WERI-Rb-1 (cell line): ENCODE data around the gene DCUN1D5.

Experiments
- DNase-seq: peaks from one replicate; pipeline ENCODE4 v3.0.0-alpha.2; 2020
- H3K27ac ChIP-seq: fragments of 250-450 bp; sonication (Bioruptor Pico); 2 replicates; pipeline ENCODE4 v1.5.1; 2020; ENCODE audit warnings: mild to moderate bottlenecking, moderate library complexity
- H3K27me3 ChIP-seq: fragments of 250-450 bp; sonication (Bioruptor Pico); 2 replicates; pipeline ENCODE4 v1.5.1; 2021; ENCODE audit warnings: mild to moderate bottlenecking, low read depth, moderate library complexity; ENCODE audit not compliant: insufficient read depth, severe bottlenecking
- H3K36me3 ChIP-seq: fragments of 250-450 bp; sonication (Bioruptor Pico); 2 replicates; pipeline ENCODE4 v1.5.1; 2020; ENCODE audit warnings: mild to moderate bottlenecking, moderate library complexity
- H3K4me3 ChIP-seq: 2 replicates; pipeline ENCODE4 v1.5.1; 2011; ENCODE audit warnings: low read depth, mild to moderate bottlenecking, control low read depth, low read length
- H3K9me3 ChIP-seq: fragments of 250-450 bp; sonication (Bioruptor Pico); 2 replicates; pipeline ENCODE4 v1.5.1; 2021; ENCODE audit warnings: mild to moderate bottlenecking, moderate library complexity; ENCODE audit not compliant: severe bottlenecking
- TF ChIP-seq, protein P1 (sequence below): IDR thresholded peaks from 2 replicates; pipeline ENCODE4 v1.5.1; 2011; ENCODE audit warnings: low read depth, mild to moderate bottlenecking, control low read depth, inconsistent platforms, low read length

The DCUN1D5 gene

DNA sequence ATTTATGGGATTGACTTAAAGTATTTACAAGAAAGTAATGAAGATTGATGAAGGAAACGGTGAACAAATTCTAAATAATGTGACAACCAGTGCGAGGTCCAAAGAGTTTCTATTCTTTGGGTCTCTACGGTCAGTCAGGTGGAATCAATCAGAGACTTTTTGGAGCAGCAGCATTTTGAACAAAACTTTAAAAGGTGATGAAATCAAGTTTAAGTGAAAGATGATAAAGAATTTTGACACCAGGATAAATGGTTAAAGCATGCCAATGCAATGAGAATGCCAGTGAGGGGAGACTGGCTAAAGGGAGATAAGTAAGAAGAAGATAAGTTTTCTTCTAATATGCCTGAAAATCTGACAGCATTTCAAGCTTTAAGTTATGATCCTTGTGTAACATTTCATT, 67.9 kb downstream of the DCUN1D5 start:
- no peaks in the 10 kb centered on the region for H3K36me3 ChIP-seq
- peaks cover 4% of the 10 kb centered on the region for H3K9me3 ChIP-seq
- no peak for DNase-seq
- H3K27ac ChIP-seq: no peak overlapping the region
- H3K4me3 ChIP-seq: no peak overlapping the region
- H3K27me3 ChIP-seq: no peaks in the 10 kb centered on the region
- TF ChIP-seq, protein P1, sequence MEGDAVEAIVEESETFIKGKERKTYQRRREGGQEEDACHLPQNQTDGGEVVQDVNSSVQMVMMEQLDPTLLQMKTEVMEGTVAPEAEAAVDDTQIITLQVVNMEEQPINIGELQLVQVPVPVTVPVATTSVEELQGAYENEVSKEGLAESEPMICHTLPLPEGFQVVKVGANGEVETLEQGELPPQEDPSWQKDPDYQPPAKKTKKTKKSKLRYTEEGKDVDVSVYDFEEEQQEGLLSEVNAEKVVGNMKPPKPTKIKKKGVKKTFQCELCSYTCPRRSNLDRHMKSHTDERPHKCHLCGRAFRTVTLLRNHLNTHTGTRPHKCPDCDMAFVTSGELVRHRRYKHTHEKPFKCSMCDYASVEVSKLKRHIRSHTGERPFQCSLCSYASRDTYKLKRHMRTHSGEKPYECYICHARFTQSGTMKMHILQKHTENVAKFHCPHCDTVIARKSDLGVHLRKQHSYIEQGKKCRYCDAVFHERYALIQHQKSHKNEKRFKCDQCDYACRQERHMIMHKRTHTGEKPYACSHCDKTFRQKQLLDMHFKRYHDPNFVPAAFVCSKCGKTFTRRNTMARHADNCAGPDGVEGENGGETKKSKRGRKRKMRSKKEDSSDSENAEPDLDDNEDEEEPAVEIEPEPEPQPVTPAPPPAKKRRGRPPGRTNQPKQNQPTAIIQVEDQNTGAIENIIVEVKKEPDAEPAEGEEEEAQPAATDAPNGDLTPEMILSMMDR: no peak

DNA sequence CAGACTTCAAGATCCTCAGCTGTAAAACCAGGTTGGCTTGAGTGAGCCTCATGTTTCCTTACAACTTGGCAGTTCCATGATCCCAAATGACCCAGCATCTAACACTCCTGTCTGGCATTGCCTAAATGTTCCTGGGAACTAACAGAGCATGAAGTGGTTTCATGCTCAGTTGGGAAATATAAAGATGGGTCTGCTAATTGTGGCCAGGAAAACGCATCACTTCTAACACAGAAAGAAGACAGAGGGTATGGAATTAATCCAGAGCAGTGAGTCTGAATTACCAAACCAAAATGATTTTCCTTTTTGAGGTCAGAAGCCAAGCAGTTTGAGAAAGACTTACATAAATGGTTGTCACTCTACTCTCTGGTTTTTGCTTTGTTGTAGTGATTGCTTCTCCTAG, 75.9 kb downstream of the DCUN1D5 start:
- Histone ChIP-seq H3K27ac (no peak overlapping the region), H3K27me3 (no peaks in the 10 kb centered on the region), H3K4me3 (no peak overlapping the region), H3K9me3 (peaks cover 6% of the 10 kb centered on the region), H3K36me3 (no peaks in the 10 kb centered on the region)
- no peak for DNase-seq
- TF ChIP-seq, protein P1: no peak

DNA sequence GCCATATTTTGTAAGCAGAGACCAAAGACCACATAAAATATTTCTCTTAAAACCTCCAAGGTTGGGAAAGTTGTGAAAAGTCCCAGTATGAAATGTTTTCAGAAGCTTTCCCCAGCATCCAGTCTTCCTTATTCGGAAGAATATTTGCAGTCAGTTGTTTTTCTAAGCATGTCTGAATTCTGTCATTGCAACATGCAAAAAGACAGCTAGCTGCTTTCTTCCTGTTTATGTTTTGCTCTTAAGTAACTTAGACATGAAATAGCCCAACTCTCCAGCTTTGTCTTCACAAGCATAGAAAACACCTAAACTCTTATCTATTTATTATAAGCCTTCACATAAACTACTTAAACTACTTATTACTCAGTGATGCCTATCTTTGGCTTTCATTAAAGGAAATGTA, 78.5 kb downstream of the DCUN1D5 start:
- no peak for DNase-seq
- H3K27ac ChIP-seq: no peak overlapping the region
- H3K36me3 ChIP-seq: no peaks in the 10 kb centered on the region
- H3K4me3 ChIP-seq: no peak overlapping the region
- TF ChIP-seq, protein P1: no peak
- no peaks in the 10 kb centered on the region for H3K27me3 ChIP-seq
- H3K9me3 ChIP-seq: no peaks in the 10 kb centered on the region
